Panc1 (cell line): ENCODE measurements around the gene ZDHHC7. TPM values are rescaled to one million over a fixed set of nuclear protein-coding genes. Genes with fewer than 3 reads are reported as not detected.

Experiments used
- ATAC-seq: fragments of 200-7000 bp; cut with Tn5 transposase; 2 replicates; pipeline ENCODE4 v1.9.1; 2020; ENCODE audit warnings: mild to moderate bottlenecking, moderate library complexity
- BruUV-seq: library from RNA; stranded (reverse); fragments of 400-500 nt; replicated peaks from 2 replicates; lab custom pipeline; 2021; lab: Mats Ljungman, UMichigan
- CTCF ChIA-PET: fragments of 300-600 bp; sonication (Branson Sonifier 250); formaldehyde crosslinking; loops from one replicate; lab custom pipeline; 2022; ENCODE audit warnings: antibody characterized with exemption; lab: Charles Lee
- POLR2A ChIA-PET: fragments of 300-600 bp; sonication (Branson Sonifier 250); formaldehyde crosslinking; loops from one replicate; lab custom pipeline; 2022; ENCODE audit warnings: antibody characterized with exemption; lab: Charles Lee
- DNase-seq: peaks from one replicate; pipeline ENCODE4 v3.0.0-alpha.2; 2010; ENCODE audit warnings: low read depth, low spot score
- H3K27ac ChIP-seq: 2 replicates; pipeline ENCODE4 v1.5.1; 2011; ENCODE audit warnings: mild to moderate bottlenecking, low read length, inconsistent platforms
- H3K27me3 ChIP-seq: fragments of 200-500 bp; sonication (Bioruptor generic); 2 replicates; pipeline ENCODE4 v1.6.0; 2014; ENCODE audit warnings: low read length, inconsistent platforms; ENCODE audit not compliant: control insufficient read depth, insufficient read depth
- H3K36me3 ChIP-seq: fragments of 200-500 bp; sonication (Bioruptor generic); 2 replicates; pipeline ENCODE4 v1.5.1; 2014; ENCODE audit warnings: inconsistent platforms, mild to moderate bottlenecking, low read length, moderate library complexity; ENCODE audit not compliant: control insufficient read depth, insufficient read depth
- H3K4me1 ChIP-seq: 2 replicates; pipeline ENCODE4 v1.5.1; 2011; ENCODE audit warnings: inconsistent platforms, mild to moderate bottlenecking, low read length, moderate library complexity; ENCODE audit not compliant: control insufficient read depth, insufficient read depth
- H3K4me3 ChIP-seq, 2 experiments: 2 replicates each; pipeline ENCODE4 v1.5.1; 2011 to 2012; ENCODE audit warnings: low read depth in 2 of 2, low read length in 2 of 2, mild to moderate bottlenecking in 2 of 2, inconsistent platforms in 1 of 2, moderate library complexity in 1 of 2
- H3K9me3 ChIP-seq: fragments of 200-500 bp; sonication (Bioruptor generic); 2 replicates; pipeline ENCODE4 v1.5.1; 2014; ENCODE audit warnings: low read depth, mild to moderate bottlenecking, inconsistent platforms, low read length, moderate library complexity; ENCODE audit not compliant: control insufficient read depth, insufficient read depth
- CTCF ChIP-seq: fragments of 450-650 bp; IDR thresholded peaks from 2 replicates; pipeline ENCODE4 v1.5.1; 2017; ENCODE audit warnings: mild to moderate bottlenecking
- POLR2AphosphoS5 ChIP-seq: IDR thresholded peaks from 2 replicates; pipeline ENCODE4 v1.6.1; 2012; ENCODE audit warnings: mild to moderate bottlenecking, low read depth, low read length, moderate library complexity
- REST ChIP-seq, 2 experiments: IDR thresholded peaks; 2 replicates each; pipeline ENCODE4 v1.6.1; 2011 to 2012; ENCODE audit warnings: low read depth in 2 of 2, control low read depth in 1 of 2, low read length in 1 of 2, mild to moderate bottlenecking in 1 of 2, moderate library complexity in 1 of 2; ENCODE audit not compliant: insufficient read depth in 1 of 2
- SIN3A ChIP-seq: IDR thresholded peaks from 2 replicates; pipeline ENCODE4 v1.6.1; 2012; ENCODE audit warnings: low read depth, mild to moderate bottlenecking, low read length, moderate library complexity, borderline replicate concordance; ENCODE audit not compliant: insufficient read depth
- TCF7L2 ChIP-seq: IDR thresholded peaks from 2 replicates; pipeline ENCODE4 v1.6.1; 2011; ENCODE audit warnings: mild to moderate bottlenecking, low read depth, low read length, inconsistent platforms
- in situ Hi-C: cut with HindIII; loops from 2 replicates; pipeline ENCODE4 v1.10.0; 2016; ENCODE audit warnings: low sequenced_read_pairs, low pct_unique_long_range_greater_than_20kb
- intact Hi-C: fragments of 100-400 bp; cut with micrococcal nuclease; formaldehyde crosslinking; loops from one replicate; pipeline ENCODE4 v1.10.0; 2022; ENCODE audit not compliant: unreplicated experiment
- total RNA-seq: library from RNA; stranded (reverse); gene quantifications from one replicate; pipeline ENCODE4 v1.2.1, GENCODE V29; 2021; ENCODE audit not compliant: unreplicated experiment

Gene ZDHHC7
- total RNA-seq, 1 experiment from 2014 or later, result 71.5 TPM

- CTCF ChIA-PET, result no interaction called here
These were observed 7.4 kb downstream of the ZDHHC7 start for GRCh38 chr16:85003725-85004586.

GRCh38 chr16:85003076-85003475 is 8.3 kb downstream of the ZDHHC7 start:
- H3K4me3 ChIP-seq, result peak overlapping the region; percentile 33 to 59
- DNase-seq (no peak), ATAC-seq (peak; percentile 23)
- H3K9me3 ChIP-seq, result no peaks in the 10 kb centered on the region
- H3K36me3 ChIP-seq, result 0 out of 2 replicates have a peak, but pooled peaks cover 3% of the 10 kb centered on the region
- no peak for TF ChIP-seq CTCF
- CTCF ChIA-PET, result no interaction called here
- peak overlapping the region; percentile 97 for H3K27ac ChIP-seq
- intact Hi-C loops, result no loop called here
- H3K4me1 ChIP-seq, result peaks cover 84% of the 10 kb centered on the region
- POLR2A ChIA-PET, result no interaction called here
- no TSS peak for BruUV-seq
- no peaks in the 10 kb centered on the region for H3K27me3 ChIP-seq
- in situ Hi-C loops, result no loop called here

More at GRCh38 chr16:85003725-85004586, 7.4 kb downstream of the ZDHHC7 start:
- Histone ChIP-seq H3K9me3 (no peaks in the 10 kb centered on the region), H3K27ac (peak overlapping the region; percentile 97), H3K4me3 (peak overlapping the region; percentile 33 to 59; a peak in 3 of 4 replicates), H3K36me3 (0 out of 2 replicates have a peak, but pooled peaks cover 3% of the 10 kb centered on the region), H3K4me1 (peaks cover 84% of the 10 kb centered on the region), H3K27me3 (no peaks in the 10 kb centered on the region)
- POLR2A ChIA-PET, result no interaction called here
- DNase-seq (no peak), ATAC-seq (peak; percentile 6)
- BruUV-seq, result no TSS peak
- intact Hi-C loops (no loop called here), in situ Hi-C loops (no loop called here)
- TF ChIP-seq TCF7L2, result no peak

GRCh38 chr16:85002608-85003007 is 8.7 kb downstream of the ZDHHC7 start:
- peak; percentile 56 for ATAC-seq

More at GRCh38 chr16:85002608-85003007, 8.7 kb downstream of the ZDHHC7 start:
- Histone ChIP-seq H3K4me3 (peak overlapping the region; percentile 33 to 59), H3K27ac (peak overlapping the region; percentile 97), H3K36me3 (0 out of 2 replicates have a peak, but pooled peaks cover 3% of the 10 kb centered on the region), H3K27me3 (no peaks in the 10 kb centered on the region), H3K9me3 (no peaks in the 10 kb centered on the region), H3K4me1 (peaks cover 80% of the 10 kb centered on the region)
- in situ Hi-C loops, result no loop called here
- intact Hi-C loops, result no loop called here
- ChIA-PET POLR2A (no interaction called here), CTCF (no interaction called here)
- DNase-seq, result no peak
- BruUV-seq, result no TSS peak
- TF ChIP-seq REST (IDR thresholded peaks at IDR 0.05; ENCODE audit: insufficient read depth in 1 of 2, low read depth in 2 of 2, low read length in 1 of 2) (no peak), SIN3A (no peak), POLR2AphosphoS5 (no peak), TCF7L2 (no peak), CTCF (no peak)
